MCF 10A (cell line): ENCODE data around the gene VEGFB. TPM values are rescaled to one million over a fixed set of nuclear protein-coding genes. Genes with fewer than 3 reads are reported as not detected.
A peak's percentile ranks its signal among the peaks of the same experiment; 100 is the strongest.

Experiments
- BruUV-seq: library from RNA; stranded (reverse); fragments of 400-500 nt; replicated peaks from 2 replicates; lab custom pipeline; 2021; lab: Mats Ljungman, UMichigan
- CTCF ChIA-PET: fragments of 300-600 bp; sonication (Branson Sonifier 250); formaldehyde crosslinking; extraction: SDS; loops from one replicate; lab custom pipeline; 2021; ENCODE audit warnings: antibody characterized with exemption, inconsistent platforms; lab: Yijun Ruan, JAX
- POLR2A ChIA-PET: fragments of 300-600, 350-650 bp; sonication (Branson Sonifier 250); formaldehyde crosslinking; extraction: SDS; loops from one replicate; lab custom pipeline; 2020; ENCODE audit warnings: antibody characterized with exemption, inconsistent platforms; lab: Yijun Ruan, JAX
- DNase-seq: peaks from one replicate; pipeline ENCODE4 v3.0.0-alpha.2; 2018; ENCODE audit not compliant: unreplicated experiment
- H3K27ac Mint-ChIP-seq: one replicate; pipeline ENCODE4 v1.8.0; 2022; ENCODE audit warnings: mild to moderate bottlenecking, low read depth, mixed read lengths; ENCODE audit not compliant: unreplicated experiment
- H3K27me3 Mint-ChIP-seq: one replicate; pipeline ENCODE4 v1.8.0; 2022; ENCODE audit warnings: mixed read lengths; ENCODE audit not compliant: insufficient read depth, unreplicated experiment
- H3K36me3 Mint-ChIP-seq: one replicate; pipeline ENCODE4 v1.8.0; 2022; ENCODE audit warnings: mild to moderate bottlenecking, moderate library complexity, mixed read lengths; ENCODE audit not compliant: insufficient read depth, unreplicated experiment
- H3K4me1 Mint-ChIP-seq: one replicate; pipeline ENCODE4 v1.8.0; 2022; ENCODE audit warnings: mixed read lengths; ENCODE audit not compliant: insufficient read depth, unreplicated experiment
- H3K4me3 Mint-ChIP-seq: one replicate; pipeline ENCODE4 v1.8.0; 2022; ENCODE audit warnings: mild to moderate bottlenecking, moderate library complexity, mixed read lengths; ENCODE audit not compliant: unreplicated experiment
- H3K9me3 Mint-ChIP-seq: one replicate; pipeline ENCODE4 v1.8.0; 2022; ENCODE audit warnings: mixed read lengths; ENCODE audit not compliant: unreplicated experiment
- CTCF ChIP-seq: fragments of 200-600 bp; IDR thresholded peaks from one replicate; pipeline ENCODE4 v1.8.0; 2022; ENCODE audit warnings: antibody characterized with exemption, mild to moderate bottlenecking; ENCODE audit not compliant: unreplicated experiment
- intact Hi-C: fragments of 100-400 bp; cut with micrococcal nuclease; formaldehyde crosslinking; loops from 2 replicates; pipeline ENCODE4 v1.14.1; 2022
- total RNA-seq: library from RNA; stranded (reverse); gene quantifications from 2 replicates; pipeline ENCODE4 v1.2.3, GENCODE V29; 2022

The VEGFB gene
- total RNA-seq, 1 experiment from 2014 or later: 46.0 TPM

GRCh38 chr11:64201543-64201942, 32.8 kb upstream of the VEGFB start:
- H3K36me3 Mint-ChIP-seq: peaks cover 96% of the 10 kb centered on the region
- no peak for TF ChIP-seq CTCF
- intact Hi-C loops: loop anchor here (5.0 kb wide), 1 partner anchor 51 kb away; the partner anchor contains the start of gene PLCB3
- ChIA-PET POLR2A (no interaction called here), CTCF (interaction anchor here (0.5 to 1.0 kb wide), 3 partner anchors 49 to 365 kb away, joined by 3 to 4 read pairs (median 3); no protein-coding TSS in a partner anchor)
- peaks cover 12% of the 10 kb centered on the region for H3K4me1 Mint-ChIP-seq
- H3K9me3 Mint-ChIP-seq: no peaks in the 10 kb centered on the region
- no peak overlapping the region for H3K27ac Mint-ChIP-seq
- H3K27me3 Mint-ChIP-seq: no peaks in the 10 kb centered on the region
- no peak for DNase-seq
- no TSS peak for BruUV-seq
- H3K4me3 Mint-ChIP-seq: no peak overlapping the region

GRCh38 chr11:64202992-64203391, 31.4 kb upstream of the VEGFB start:
- intact Hi-C loops: loop anchor here (5.0 kb wide), 1 partner anchor 49 kb away; the partner anchor contains the start of gene PLCB3

GRCh38 chr11:64203421-64204079, 30.8 kb upstream of the VEGFB start:
- Mint-ChIP-seq H3K4me1 (peaks cover 12% of the 10 kb centered on the region), H3K9me3 (no peaks in the 10 kb centered on the region), H3K36me3 (peaks cover 81% of the 10 kb centered on the region), H3K27ac (no peak overlapping the region), H3K4me3 (no peak overlapping the region), H3K27me3 (no peaks in the 10 kb centered on the region)
- no peak for TF ChIP-seq CTCF
- BruUV-seq: no TSS peak
- intact Hi-C loops: loop anchor here (1.0 to 5.0 kb wide), 3 partner anchors 49 to 98 kb away; partner anchors contain the start of gene PLCB3
- POLR2A ChIA-PET: interaction anchor here (0.5 to 1.6 kb wide), 4 partner anchors 15 to 72 kb away, joined by 3 to 11 read pairs (median 4); partner anchors contain the start of gene PPP1R14B
- no peak for DNase-seq
- CTCF ChIA-PET: interaction anchor here (0.6 to 4.4 kb wide), 11 partner anchors 8 to 443 kb away, joined by 3 to 51 read pairs (median 7); partner anchors contain the start of genes NUDT22, STIP1 and TRPT1

More at GRCh38 chr11:64202992-64203391, 31.4 kb upstream of the VEGFB start:
- POLR2A ChIA-PET: interaction anchor here (0.6 to 0.7 kb wide), 2 partner anchors 15 to 416 kb away, joined by 3 to 5 read pairs; no protein-coding TSS in a partner anchor
- no TSS peak for BruUV-seq
- TF ChIP-seq CTCF: no peak
- Mint-ChIP-seq H3K36me3 (peaks cover 87% of the 10 kb centered on the region), H3K4me3 (no peak overlapping the region), H3K4me1 (peaks cover 12% of the 10 kb centered on the region), H3K27ac (no peak overlapping the region), H3K27me3 (no peaks in the 10 kb centered on the region), H3K9me3 (no peaks in the 10 kb centered on the region)
- CTCF ChIA-PET: interaction anchor here (0.8 to 4.4 kb wide), 3 partner anchors 22 to 152 kb away, joined by 3 to 51 read pairs (median 22); partner anchors contain the start of genes NUDT22 and TRPT1
- no peak for DNase-seq

- Mint-ChIP-seq H3K36me3 (peaks cover 76% of the 10 kb centered on the region), H3K4me3 (no peak overlapping the region), H3K4me1 (peaks cover 12% of the 10 kb centered on the region), H3K27me3 (no peaks in the 10 kb centered on the region), H3K9me3 (no peaks in the 10 kb centered on the region), H3K27ac (no peak overlapping the region)
- TF ChIP-seq CTCF: no peak
- TSS peak; percentile 94 for BruUV-seq
- no peak for DNase-seq
- intact Hi-C loops: loop anchor here (1.0 to 5.0 kb wide), 3 partner anchors 48 to 97 kb away; partner anchors contain the start of gene PLCB3
- CTCF ChIA-PET: interaction anchor here (0.6 to 4.4 kb wide), 20 partner anchors 8 to 888 kb away, joined by 3 to 51 read pairs (median 5); partner anchors contain the start of genes FKBP2, MACROD1, NUDT22 and STIP1
- POLR2A ChIA-PET: interaction anchor here (0.5 to 2.3 kb wide), 13 partner anchors 11 to 187 kb away, joined by 3 to 11 read pairs (median 4); partner anchors contain the start of genes ESRRA, PPP1R14B and STIP1
These were observed 30.3 kb upstream of the VEGFB start for GRCh38 chr11:64204080-64204440.
